Measurements from ENCODE around the gene TLCD2. TPM values are rescaled to one million over a fixed set of nuclear protein-coding genes. Genes with fewer than 3 reads are reported as not detected.
"Not testable (repeated sequence)": the region's sequence is repeated elsewhere in the genome, so short reads cannot be mapped to it uniquely, and the experiment has no call there.

Gene TLCD2
- total and polyA plus RNA-seq, 11 donors = 1.5 to 6.1 (median 2.3) TPM

DNA sequence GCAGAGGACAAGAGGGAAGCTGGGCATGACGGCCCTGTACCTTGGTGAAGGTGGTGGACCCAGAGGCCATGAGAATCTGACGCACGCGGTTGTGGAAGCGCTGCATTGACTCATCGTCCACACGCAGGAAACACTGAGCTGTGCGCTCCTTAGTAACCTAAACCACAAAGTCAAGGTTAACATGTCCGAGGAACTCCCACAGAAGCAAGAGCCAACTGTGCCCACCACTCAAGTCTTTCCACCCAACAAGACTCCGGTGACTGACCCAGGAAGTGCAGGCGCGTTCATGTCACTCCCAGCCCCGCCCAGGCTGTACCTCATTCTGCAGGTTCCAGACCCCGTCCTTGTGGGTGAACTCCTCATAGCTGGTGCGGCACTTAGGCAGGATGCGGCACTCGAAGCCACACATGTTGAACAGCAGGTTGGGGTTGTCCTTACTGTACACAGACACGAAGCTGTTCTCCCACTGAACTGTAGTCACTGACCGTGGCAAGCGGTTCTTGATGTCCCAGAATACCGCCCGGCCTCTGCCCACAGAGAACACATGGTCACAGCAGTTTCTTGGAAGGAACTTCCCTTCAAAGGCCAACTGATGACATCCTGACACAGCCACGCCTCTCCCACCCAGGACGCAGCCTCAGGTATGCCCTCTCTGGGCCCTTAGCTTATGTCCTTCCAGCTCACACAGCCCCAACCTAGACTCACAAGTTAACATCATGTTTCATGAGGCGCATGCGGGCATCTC, 37.0 kb downstream of the TLCD2 start:
- WGBS, 4 donors = 90 to 92% (median 91%) methylated on average over 26 of the region's 26 CpGs
- intact Hi-C loops (cut with DNase I) = loop anchor here in 5 of 10 donors (5.0 to 10.0 kb wide), 5 partner anchors 34 to 362 kb away; partner anchors contain the start of genes DPH1 (in 1 of the 5) and TLCD2 (in 1 of the 5)
- TF ChIP-seq POLR2A (IDR thresholded peaks at IDR 0.05) = no peak
- TF ChIP-seq, protein P1, sequence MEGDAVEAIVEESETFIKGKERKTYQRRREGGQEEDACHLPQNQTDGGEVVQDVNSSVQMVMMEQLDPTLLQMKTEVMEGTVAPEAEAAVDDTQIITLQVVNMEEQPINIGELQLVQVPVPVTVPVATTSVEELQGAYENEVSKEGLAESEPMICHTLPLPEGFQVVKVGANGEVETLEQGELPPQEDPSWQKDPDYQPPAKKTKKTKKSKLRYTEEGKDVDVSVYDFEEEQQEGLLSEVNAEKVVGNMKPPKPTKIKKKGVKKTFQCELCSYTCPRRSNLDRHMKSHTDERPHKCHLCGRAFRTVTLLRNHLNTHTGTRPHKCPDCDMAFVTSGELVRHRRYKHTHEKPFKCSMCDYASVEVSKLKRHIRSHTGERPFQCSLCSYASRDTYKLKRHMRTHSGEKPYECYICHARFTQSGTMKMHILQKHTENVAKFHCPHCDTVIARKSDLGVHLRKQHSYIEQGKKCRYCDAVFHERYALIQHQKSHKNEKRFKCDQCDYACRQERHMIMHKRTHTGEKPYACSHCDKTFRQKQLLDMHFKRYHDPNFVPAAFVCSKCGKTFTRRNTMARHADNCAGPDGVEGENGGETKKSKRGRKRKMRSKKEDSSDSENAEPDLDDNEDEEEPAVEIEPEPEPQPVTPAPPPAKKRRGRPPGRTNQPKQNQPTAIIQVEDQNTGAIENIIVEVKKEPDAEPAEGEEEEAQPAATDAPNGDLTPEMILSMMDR (IDR thresholded peaks at IDR 0.05) = no peak

DNA sequence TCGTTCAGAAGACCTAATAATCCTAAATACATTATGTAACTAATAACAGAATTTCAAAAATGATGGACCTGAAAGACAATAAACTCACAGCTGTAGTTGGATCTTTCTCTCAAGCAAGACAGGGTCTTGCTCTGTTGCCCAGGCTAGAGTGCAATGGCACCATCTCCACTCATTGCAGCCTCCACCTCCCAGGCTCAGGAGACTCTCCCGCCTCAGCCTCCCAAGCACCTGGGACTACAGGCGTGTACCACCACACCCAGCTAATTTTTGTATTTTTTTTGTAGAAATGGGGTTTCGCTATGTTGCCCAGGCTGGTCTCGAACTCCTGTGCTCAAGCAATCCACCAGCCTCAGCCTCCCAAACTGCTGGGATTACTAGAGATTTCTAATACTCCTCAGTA, 46.2 kb downstream of the TLCD2 start:
- intact Hi-C loops (cut with DNase I) = loop anchor here in 2 of 10 donors (10.0 kb wide), 2 partner anchors 121 to 201 kb away; no protein-coding TSS in a partner anchor
- not testable (repeated sequence) for H3K4me3 ChIP-seq, H3K4me1 ChIP-seq, H3K27ac ChIP-seq, ATAC-seq, H3K27me3 ChIP-seq, H3K9me3 ChIP-seq, DNase-seq
- peaks cover 10 to 100% (median 99%) of the 10 kb centered on the region in 9 donors for H3K36me3 ChIP-seq
- WGBS, 4 donors = 84 to 91% (median 88%) methylated on average over 5 of the region's 5 CpGs

More for the DNA sequence above, 37.0 kb downstream of the TLCD2 start:
- Histone ChIP-seq H3K9me3 (no peaks in the 10 kb centered on the region), H3K36me3 (peaks cover 8 to 100% (median 96%) of the 10 kb centered on the region in 9 donors), H3K27me3 (no peaks in the 10 kb centered on the region), H3K4me3 (no peak overlapping the region), H3K27ac (no peak overlapping the region), H3K4me1 (peaks cover 3 to 19% (median 13%) of the 10 kb centered on the region in 12 donors)
- ATAC-seq (no peak), DNase-seq (no peak)

DNA sequence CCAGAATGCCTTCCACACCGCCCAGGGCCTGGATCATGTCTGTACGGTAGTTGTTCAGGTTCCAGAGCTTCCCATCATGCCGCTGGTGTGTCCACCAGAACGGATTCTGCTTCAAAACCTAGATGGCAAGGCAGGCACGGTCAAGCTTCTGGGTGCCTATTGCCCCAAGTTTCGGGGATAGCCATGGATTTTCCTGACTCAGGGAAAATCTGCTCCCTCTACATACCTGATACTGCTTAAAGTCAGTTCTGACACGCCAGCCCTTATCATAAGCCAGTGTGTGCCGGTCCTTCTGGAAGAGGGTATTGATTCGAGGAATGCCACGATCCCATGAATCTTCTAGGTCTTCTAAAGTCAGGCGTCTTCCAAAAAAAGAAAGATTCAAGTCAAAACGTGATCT, 49.1 kb downstream of the TLCD2 start:
- Histone ChIP-seq H3K4me3 (no peak overlapping the region), H3K27ac (no peak overlapping the region), H3K27me3 (no peaks in the 10 kb centered on the region), H3K9me3 (no peaks in the 10 kb centered on the region), H3K4me1 (no peaks in the 10 kb centered on the region), H3K36me3 (peaks cover 12 to 100% (median 99%) of the 10 kb centered on the region in 9 donors)
- no peak for ATAC-seq
- intact Hi-C loops (cut with DNase I) = loop anchor here in 2 of 10 donors (10.0 kb wide), 2 partner anchors 124 to 204 kb away; no protein-coding TSS in a partner anchor
- TF ChIP-seq POLR2A (IDR thresholded peaks at IDR 0.05) = no peak
- TF ChIP-seq, protein P1 (IDR thresholded peaks at IDR 0.05) = no peak
- WGBS, 4 donors = 91 to 94% (median 93%) methylated on average over 12 of the region's 12 CpGs
- no peak for DNase-seq

DNA sequence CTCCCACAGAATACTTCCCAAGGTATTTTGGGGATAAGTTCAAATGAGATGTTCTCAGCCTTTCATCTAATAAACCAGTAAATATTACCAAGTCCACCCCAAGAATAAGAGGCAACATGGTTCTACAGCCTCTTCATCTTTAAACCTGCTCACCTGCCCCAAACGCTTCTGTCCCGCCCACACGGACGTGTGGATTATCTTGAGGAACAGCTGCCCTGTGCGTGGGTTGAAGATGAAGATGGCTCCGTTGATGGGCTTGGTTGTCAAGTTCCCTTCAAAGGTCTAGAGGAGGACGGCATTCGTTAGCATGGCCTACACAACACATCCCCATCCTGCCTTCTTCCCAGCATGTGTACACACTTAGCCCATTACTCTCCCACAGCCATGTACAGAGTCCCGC, 52.1 kb downstream of the TLCD2 start:
- intact Hi-C loops (cut with DNase I) = loop anchor here in 1 of 10 donors (10.0 kb wide), 1 partner anchor 367 kb away; the partner anchor contains the start of gene RTN4RL1
- Histone ChIP-seq H3K27ac (no peak overlapping the region), H3K4me1 (no peaks in the 10 kb centered on the region), H3K9me3 (no peaks in the 10 kb centered on the region), H3K27me3 (no peaks in the 10 kb centered on the region), H3K4me3 (no peak overlapping the region), H3K36me3 (peaks cover 16 to 100% (median 100%) of the 10 kb centered on the region in 9 donors)
- TF ChIP-seq, protein P1 (IDR thresholded peaks at IDR 0.05) = no peak
- TF ChIP-seq POLR2A (IDR thresholded peaks at IDR 0.05) = no peak
- WGBS, 4 donors = 92 to 95% (median 95%) methylated on average over 9 of the region's 9 CpGs
- ATAC-seq (no peak), DNase-seq (peak in 1 of 5 donors; percentile 13)

Measured in heart left ventricle (tissue), 16 donors.